Measurements from ENCODE around the gene KIAA0930.
A peak's percentile ranks its signal among the peaks of the same experiment; 100 is the strongest.

The KIAA0930 gene

DNA sequence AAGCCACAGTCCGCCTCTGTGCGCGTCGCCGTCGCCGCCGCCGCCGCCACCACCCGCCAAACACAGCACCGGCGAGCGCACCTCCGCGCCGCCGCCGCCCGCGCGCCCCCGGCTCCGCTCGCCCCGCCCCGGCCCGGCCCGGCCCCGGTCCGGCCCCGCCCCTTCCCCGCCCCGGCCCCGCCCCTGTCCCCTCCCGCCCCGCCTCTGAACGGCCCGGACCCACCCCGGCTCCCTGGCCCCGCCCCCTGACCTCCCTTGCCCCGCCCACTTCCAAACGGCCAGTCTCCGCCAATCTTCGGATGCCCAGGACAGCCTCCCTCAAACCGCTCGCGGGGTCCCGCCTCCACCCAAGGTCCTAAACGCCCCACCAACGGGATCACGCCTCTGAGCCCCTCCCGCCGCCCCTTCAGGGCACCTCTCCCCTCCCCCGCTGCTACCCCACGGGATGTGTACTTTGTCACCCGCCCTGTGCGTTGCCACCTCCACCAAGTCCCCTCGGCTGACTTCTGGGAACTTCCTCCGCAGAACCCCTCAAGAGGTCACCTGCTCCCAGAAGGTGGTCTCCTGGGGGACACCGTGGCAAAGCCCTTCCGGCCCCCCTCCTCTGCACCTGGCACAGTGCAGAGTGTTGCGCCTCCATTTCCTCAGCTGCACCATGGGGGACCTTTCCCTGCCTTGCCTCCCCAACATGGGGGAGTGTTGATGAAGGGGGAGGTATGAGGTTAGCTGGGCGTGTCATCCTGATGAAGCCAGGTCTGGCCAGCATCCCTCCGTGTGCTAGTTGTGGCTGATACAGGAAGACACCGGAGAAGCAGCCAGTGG is at the start of gene KIAA0930:
TSS of gene KIAA0930 (minus strand) at position 85 of the 822 bp plus-strand sequence. CDS start 191 bp downstream, outside the sequence.
- DNase-seq (ENCODE audit: low read depth in 2 of 2), result peak; percentile 69 to 81
- H3K4me3 ChIP-seq (replicated peaks in 1 of 2; ENCODE audit: low read depth in 2 of 2, low read length in 2 of 2), result peak within 1 kb of the TSS; percentile 65 to 69
- TF ChIP-seq CTCF (IDR thresholded peaks at IDR 0.05; ENCODE audit: low read depth, low read length), result no peak

GRCh38 chr22:45286854-45287551 is 46.3 kb upstream of the KIAA0930 start:
- no peak for TF ChIP-seq CTCF (IDR thresholded peaks at IDR 0.05; ENCODE audit: low read depth, low read length)
- no peak overlapping the region for H3K4me3 ChIP-seq (replicated peaks in 1 of 2; ENCODE audit: low read depth in 2 of 2, low read length in 2 of 2)
- no peak for DNase-seq (ENCODE audit: low read depth in 2 of 2)

GRCh38 chr22:45285263-45286058 is 44.8 kb upstream of the KIAA0930 start:
- no peak for TF ChIP-seq CTCF (IDR thresholded peaks at IDR 0.05; ENCODE audit: low read depth, low read length)
- no peak overlapping the region for H3K4me3 ChIP-seq (replicated peaks in 1 of 2; ENCODE audit: low read depth in 2 of 2, low read length in 2 of 2)
- DNase-seq (ENCODE audit: low read depth in 2 of 2), result no peak

- TF ChIP-seq CTCF (IDR thresholded peaks at IDR 0.05; ENCODE audit: low read depth, low read length), result no peak
Measured at GRCh38 chr22:45284705-45285262, 44.1 kb upstream of the KIAA0930 start, which contains the start of gene UPK3A. TSS of gene UPK3A (plus strand) at chr22:45284949. CDS start at chr22:45285014, 65 bp downstream.

GRCh38 chr22:45281010-45281409 is 40.3 kb upstream of the KIAA0930 start:
- H3K4me3 ChIP-seq (replicated peaks in 1 of 2; ENCODE audit: low read depth in 2 of 2, low read length in 2 of 2), result no peak overlapping the region
- no peak for TF ChIP-seq CTCF (IDR thresholded peaks at IDR 0.05; ENCODE audit: low read depth, low read length)
- DNase-seq (ENCODE audit: low read depth in 2 of 2), result no peak

More at GRCh38 chr22:45284705-45285262, 44.1 kb upstream of the KIAA0930 start, which contains the start of gene UPK3A:
- H3K4me3 ChIP-seq (replicated peaks in 1 of 2; ENCODE audit: low read depth in 2 of 2, low read length in 2 of 2), result no peak within 1 kb of the TSS
- no peak for DNase-seq (ENCODE audit: low read depth in 2 of 2)

DNA sequence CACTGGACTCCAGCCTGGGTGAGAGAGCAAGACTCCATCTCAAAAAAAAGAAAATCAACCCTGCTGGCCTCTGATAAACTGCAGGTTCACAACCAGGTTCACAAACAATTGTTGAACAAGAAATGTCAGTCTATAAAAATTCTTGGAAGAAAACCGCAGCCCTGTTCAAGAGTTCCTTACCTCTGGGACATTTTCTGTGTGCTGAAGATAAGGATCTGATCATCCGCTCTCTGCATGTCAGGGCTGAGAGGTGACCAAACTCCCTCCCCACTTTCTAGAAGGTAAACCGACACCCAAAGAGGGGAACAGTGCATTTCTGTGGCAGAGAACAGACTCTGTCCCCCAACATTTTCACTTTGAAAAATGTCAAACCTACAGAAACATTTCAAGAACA is 39.9 kb upstream of the KIAA0930 start:
- no peak overlapping the region for H3K4me3 ChIP-seq (replicated peaks in 1 of 2; ENCODE audit: low read depth in 2 of 2, low read length in 2 of 2)
- DNase-seq (ENCODE audit: low read depth in 2 of 2), result no peak
- TF ChIP-seq CTCF (IDR thresholded peaks at IDR 0.05; ENCODE audit: low read depth, low read length), result no peak
